CD4-positive, CD25-positive, alpha-beta regulatory T cell (primary cell): ENCODE data around the gene CFAP97D1. TPM values are rescaled to one million over a fixed set of nuclear protein-coding genes. Genes with fewer than 3 reads are reported as not detected.

Experiments used
- ATAC-seq, 2 donors: fragments of 150-1000 bp; cut with Tn5 transposase; one replicate each; pipeline ENCODE4 v1.10.0; 2021; ENCODE audit warnings: low read depth in 2 of 2, moderate number of reproducible peaks in 2 of 2, moderate library complexity in 1 of 2
- DNase-seq, 3 donors: peaks; one replicate each; pipeline versions ENCODE4 v3.0.0 to v3.0.0-alpha.2; 2012 to 2022; ENCODE audit warnings: mixed read lengths in 1 of 3
- H3K27ac ChIP-seq: one replicate; pipeline ENCODE4 v1.7.0; 2013; ENCODE audit warnings: mild to moderate bottlenecking, low read length; ENCODE audit not compliant: insufficient read depth, poor library complexity, severe bottlenecking
- H3K27me3 ChIP-seq: one replicate; pipeline ENCODE4 v1.7.0; 2013; ENCODE audit warnings: low read length; ENCODE audit not compliant: control insufficient read depth, insufficient read depth
- H3K36me3 ChIP-seq: one replicate; pipeline ENCODE4 v1.7.0; 2013; ENCODE audit warnings: mild to moderate bottlenecking, low read length, moderate library complexity; ENCODE audit not compliant: control insufficient read depth, insufficient read depth
- H3K4me1 ChIP-seq: 2 replicates; pipeline ENCODE4 v1.7.0; 2013; ENCODE audit warnings: mild to moderate bottlenecking, low read length; ENCODE audit not compliant: insufficient read depth, control insufficient read depth, poor library complexity, severe bottlenecking
- H3K4me3 ChIP-seq: one replicate; pipeline ENCODE4 v1.7.0; 2013; ENCODE audit warnings: low read depth, mild to moderate bottlenecking, low read length, moderate library complexity
- H3K9me3 ChIP-seq, 2 experiments: 1 replicate in 1 of 2; 2 replicates in 1 of 2; pipeline ENCODE4 v1.7.0; 2013; ENCODE audit warnings: low read length in 2 of 2, mild to moderate bottlenecking in 1 of 2, moderate library complexity in 1 of 2; ENCODE audit not compliant: control insufficient read depth in 2 of 2
- H3K27ac Mint-ChIP-seq, 3 donors: one replicate each; pipeline ENCODE4 v1.8.0; 2020 to 2022; ENCODE audit warnings: mild to moderate bottlenecking in 3 of 3, mixed read lengths in 3 of 3, moderate library complexity in 2 of 3
- H3K27me3 Mint-ChIP-seq: one replicate; pipeline ENCODE4 v1.8.0; 2022; ENCODE audit warnings: mild to moderate bottlenecking, mixed read lengths
- H3K36me3 Mint-ChIP-seq: one replicate; pipeline ENCODE4 v1.8.0; 2020; ENCODE audit warnings: mixed read lengths
- H3K4me1 Mint-ChIP-seq, 4 donors: one replicate each; pipeline ENCODE4 v1.8.0; 2020 to 2022; ENCODE audit warnings: mixed read lengths in 4 of 4, mild to moderate bottlenecking in 1 of 4
- H3K4me3 Mint-ChIP-seq, 4 donors: one replicate each; pipeline ENCODE4 v1.8.0; 2020 to 2022; ENCODE audit warnings: mild to moderate bottlenecking in 4 of 4, mixed read lengths in 4 of 4, moderate library complexity in 3 of 4
- H3K9me3 Mint-ChIP-seq, 7 donors: one replicate each; pipeline ENCODE4 v1.8.0; 2020 to 2022; ENCODE audit warnings: mixed read lengths in 7 of 7, mild to moderate bottlenecking in 3 of 7, moderate library complexity in 2 of 7
- polyA plus RNA-seq, 4 donors: library from polyadenylated mRNA; unstranded; fragments of 300-500 nt; fragmentation: Illumina TruSeq; gene quantifications; one replicate each; pipeline ENCODE4 v1.2.3, GENCODE V29; 2021
- total RNA-seq: library from RNA; stranded (reverse); gene quantifications from one replicate; pipeline ENCODE4 v1.2.3, GENCODE V29; 2022

Gene CFAP97D1
- total and polyA plus RNA-seq, 5 donors from 2014 or later = not detected

DNA sequence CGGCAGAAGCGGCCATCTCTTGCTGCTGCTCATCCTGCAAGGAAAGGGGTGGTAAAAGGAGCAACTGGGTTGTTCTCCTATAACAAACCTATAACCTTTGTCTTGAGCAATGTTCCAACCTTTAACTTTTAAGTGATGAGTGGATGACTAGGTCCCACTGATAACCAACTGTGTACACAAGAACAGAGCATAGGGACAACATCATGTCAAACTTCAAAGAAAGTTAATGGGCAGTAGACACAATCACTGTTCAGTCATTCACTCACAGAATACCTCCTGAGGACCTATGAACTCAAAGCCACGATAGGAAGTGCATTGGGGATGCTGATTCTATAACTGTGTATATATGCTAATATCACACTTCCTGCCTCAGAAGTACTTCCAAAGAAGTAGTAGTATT is 21.6 kb downstream of the CFAP97D1 start:
- Mint-ChIP-seq H3K36me3 (no peaks in the 10 kb centered on the region), H3K4me3 (no peak overlapping the region), H3K4me1 (no peaks in the 10 kb centered on the region), H3K9me3 (peaks cover 0 to 2% (median 0%) of the 10 kb centered on the region in 7 donors), H3K27me3 (peaks cover 43% of the 10 kb centered on the region), H3K27ac (no peak overlapping the region)
- no peaks in the 10 kb centered on the region for H3K36me3 ChIP-seq
- H3K27ac ChIP-seq = no peak overlapping the region
- H3K9me3 ChIP-seq = no peaks in the 10 kb centered on the region
- DNase-seq = peak in 1 of 3 donors; percentile 5
- H3K4me3 ChIP-seq = no peak overlapping the region
- H3K27me3 ChIP-seq = peaks cover 17% of the 10 kb centered on the region
- no peaks in the 10 kb centered on the region for H3K4me1 ChIP-seq
- no peak for ATAC-seq

DNA sequence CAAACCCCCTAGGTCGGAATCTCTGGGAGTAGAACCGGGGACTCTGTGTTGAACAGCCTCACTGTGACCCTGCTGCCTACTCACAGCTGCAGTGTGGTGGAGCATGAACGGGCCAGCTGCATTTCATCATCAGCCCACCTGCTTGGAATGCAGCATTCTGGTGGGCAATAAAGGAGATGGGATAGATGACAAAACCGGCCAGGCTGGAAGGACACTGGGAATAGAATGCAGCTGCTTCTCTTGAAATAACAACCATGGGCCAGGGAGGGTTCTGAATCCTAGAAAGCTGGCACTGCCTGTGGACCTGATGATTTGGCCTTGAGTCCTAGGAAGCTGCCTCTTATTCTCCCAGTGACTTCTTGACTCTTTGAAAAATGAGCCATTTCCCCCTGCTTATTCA is 23.5 kb downstream of the CFAP97D1 start:
- Histone ChIP-seq H3K4me1 (no peaks in the 10 kb centered on the region), H3K27ac (no peak overlapping the region), H3K4me3 (no peak overlapping the region), H3K9me3 (no peaks in the 10 kb centered on the region), H3K27me3 (peaks cover 18% of the 10 kb centered on the region), H3K36me3 (no peaks in the 10 kb centered on the region)
- Mint-ChIP-seq H3K4me3 (no peak overlapping the region), H3K27ac (no peak overlapping the region), H3K27me3 (peaks cover 41% of the 10 kb centered on the region), H3K36me3 (no peaks in the 10 kb centered on the region), H3K4me1 (no peaks in the 10 kb centered on the region), H3K9me3 (no peaks in the 10 kb centered on the region)
- DNase-seq (no peak), ATAC-seq (no peak)

DNA sequence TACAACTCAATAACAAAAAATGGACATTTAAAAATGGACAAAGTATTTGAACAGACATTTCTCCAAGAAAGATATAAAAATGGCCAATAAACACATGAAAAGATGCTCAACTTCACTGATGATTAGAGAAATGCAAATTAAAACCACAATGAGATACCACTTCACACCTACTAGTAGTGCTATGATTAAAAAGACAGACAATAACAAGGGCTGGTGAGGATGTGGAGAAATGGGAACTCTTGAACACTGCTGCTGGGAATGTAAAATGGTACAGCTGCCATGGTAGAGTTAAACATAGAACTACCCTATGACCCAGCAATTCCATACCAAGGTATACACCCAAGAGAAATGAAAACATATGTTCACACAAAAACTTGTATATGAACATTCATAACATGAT is 24.9 kb downstream of the CFAP97D1 start:
- no peaks in the 10 kb centered on the region for H3K9me3 ChIP-seq
- H3K27ac ChIP-seq = no peak overlapping the region
- H3K27me3 ChIP-seq = peaks cover 18% of the 10 kb centered on the region
- no peak for ATAC-seq
- Mint-ChIP-seq H3K9me3 (no peaks in the 10 kb centered on the region), H3K27ac (no peak overlapping the region), H3K36me3 (no peaks in the 10 kb centered on the region), H3K27me3 (peaks cover 37% of the 10 kb centered on the region), H3K4me1 (no peaks in the 10 kb centered on the region), H3K4me3 (no peak overlapping the region)
- no peak overlapping the region for H3K4me3 ChIP-seq
- no peak for DNase-seq
- no peaks in the 10 kb centered on the region for H3K36me3 ChIP-seq
- H3K4me1 ChIP-seq = no peaks in the 10 kb centered on the region

DNA sequence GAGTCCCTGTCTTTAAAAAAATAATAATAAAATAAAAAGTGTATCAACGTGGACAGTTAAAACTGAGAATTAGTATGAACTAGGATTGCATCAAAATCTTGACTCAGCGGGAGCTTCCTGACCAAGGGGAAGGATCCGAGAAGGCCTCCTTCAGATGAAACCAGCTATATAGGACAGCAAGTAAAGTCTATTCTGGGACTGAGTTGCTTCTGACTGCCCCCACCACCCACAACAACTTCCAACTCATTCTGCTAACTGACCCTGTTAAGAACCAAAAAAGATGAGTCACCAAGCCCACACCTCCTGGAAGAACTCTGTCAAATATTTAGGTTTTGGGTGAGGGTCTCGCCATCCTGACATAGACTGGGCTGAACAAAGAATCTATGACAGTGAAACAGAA is 27.8 kb downstream of the CFAP97D1 start:
- H3K36me3 Mint-ChIP-seq = no peaks in the 10 kb centered on the region
- DNase-seq = no peak
- ATAC-seq = no peak

DNA sequence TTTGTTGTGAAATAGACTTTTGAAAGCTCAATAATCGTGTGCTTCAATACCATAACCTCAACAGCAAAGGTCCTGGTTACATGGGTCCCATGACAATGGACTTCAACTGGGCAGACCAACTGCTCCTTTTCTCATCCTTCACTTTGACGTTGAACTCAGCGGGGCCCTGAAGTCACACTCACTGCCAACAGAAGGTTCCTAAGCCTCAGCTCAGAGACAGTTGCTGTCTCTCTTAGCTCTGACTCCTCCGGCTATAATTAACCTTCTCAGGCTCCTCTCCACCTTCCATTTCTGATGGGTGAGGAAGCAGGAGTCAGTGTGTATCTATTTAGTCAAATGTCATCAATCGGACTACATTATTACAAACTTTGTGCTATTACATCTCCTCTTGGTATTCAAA is 28.9 kb downstream of the CFAP97D1 start:
- Histone ChIP-seq H3K4me3 (no peak overlapping the region), H3K27ac (no peak overlapping the region), H3K27me3 (peaks cover 12% of the 10 kb centered on the region), H3K9me3 (no peaks in the 10 kb centered on the region), H3K36me3 (no peaks in the 10 kb centered on the region), H3K4me1 (no peaks in the 10 kb centered on the region)
- Mint-ChIP-seq H3K4me1 (no peaks in the 10 kb centered on the region), H3K9me3 (no peaks in the 10 kb centered on the region), H3K4me3 (no peak overlapping the region), H3K27ac (no peak overlapping the region), H3K36me3 (no peaks in the 10 kb centered on the region), H3K27me3 (peaks cover 33% of the 10 kb centered on the region)
- DNase-seq (no peak), ATAC-seq (no peak)

More for the DNA sequence above, 27.8 kb downstream of the CFAP97D1 start:
- Histone ChIP-seq H3K27ac (no peak overlapping the region), H3K9me3 (no peaks in the 10 kb centered on the region), H3K4me3 (no peak overlapping the region), H3K27me3 (peaks cover 12% of the 10 kb centered on the region), H3K36me3 (no peaks in the 10 kb centered on the region), H3K4me1 (no peaks in the 10 kb centered on the region)
- no peaks in the 10 kb centered on the region for H3K4me1 Mint-ChIP-seq
- no peak overlapping the region for H3K27ac Mint-ChIP-seq
- no peak overlapping the region for H3K4me3 Mint-ChIP-seq
- no peaks in the 10 kb centered on the region for H3K9me3 Mint-ChIP-seq
- peaks cover 38% of the 10 kb centered on the region for H3K27me3 Mint-ChIP-seq

DNA sequence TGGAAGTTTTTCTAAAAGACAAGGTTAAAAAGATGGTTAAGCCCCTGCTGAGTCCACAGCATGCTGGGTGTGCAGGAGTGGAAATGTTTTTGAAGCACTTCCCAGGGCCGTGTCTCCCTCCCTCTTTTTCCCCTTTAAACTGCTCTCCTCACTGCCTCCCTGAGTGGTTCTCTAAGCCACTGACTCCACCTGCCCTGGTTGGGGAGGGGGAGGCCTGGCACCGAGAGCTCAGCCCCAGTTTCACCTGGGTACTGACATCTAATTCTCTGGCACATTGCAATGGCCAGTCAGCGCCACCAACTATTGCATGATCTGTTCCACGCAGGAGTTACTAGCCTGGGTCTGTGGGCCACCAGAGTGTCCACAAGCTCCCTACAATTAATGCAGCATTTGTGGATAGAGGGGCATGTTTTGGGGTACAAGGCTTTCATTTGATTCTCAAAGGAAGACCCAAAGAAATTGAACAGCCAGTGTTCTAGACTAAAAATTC is 30.0 kb downstream of the CFAP97D1 start:
- no peak for DNase-seq
- no peaks in the 10 kb centered on the region for H3K36me3 ChIP-seq
- Mint-ChIP-seq H3K9me3 (no peaks in the 10 kb centered on the region), H3K27ac (no peak overlapping the region), H3K4me1 (no peaks in the 10 kb centered on the region), H3K27me3 (peaks cover 36% of the 10 kb centered on the region), H3K4me3 (no peak overlapping the region), H3K36me3 (no peaks in the 10 kb centered on the region)
- H3K4me1 ChIP-seq = no peaks in the 10 kb centered on the region
- no peak overlapping the region for H3K27ac ChIP-seq
- no peak overlapping the region for H3K4me3 ChIP-seq
- peaks cover 8% of the 10 kb centered on the region for H3K27me3 ChIP-seq
- ATAC-seq = no peak
- no peaks in the 10 kb centered on the region for H3K9me3 ChIP-seq

DNA sequence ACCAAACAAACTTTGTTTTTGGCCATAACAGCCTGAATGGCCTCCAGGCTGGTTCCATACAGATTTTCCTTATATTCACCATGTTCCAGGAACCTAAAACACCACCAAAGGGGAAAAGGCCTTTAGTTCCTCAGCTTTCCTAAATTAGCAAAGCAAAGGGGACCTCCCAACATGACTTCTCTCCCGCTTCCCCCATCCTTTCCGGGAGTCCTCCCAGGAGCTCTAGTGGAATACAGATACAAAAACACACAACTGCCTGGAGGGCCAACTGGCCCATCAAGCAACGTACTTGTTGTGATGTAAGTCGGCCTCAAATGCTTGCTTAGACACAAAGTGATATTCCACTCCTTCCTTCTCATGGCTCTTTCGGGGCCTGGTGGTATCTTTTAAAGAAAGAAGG is 30.6 kb downstream of the CFAP97D1 start:
- H3K9me3 ChIP-seq = no peaks in the 10 kb centered on the region
- no peak overlapping the region for H3K4me3 ChIP-seq
- H3K36me3 ChIP-seq = no peaks in the 10 kb centered on the region
- Mint-ChIP-seq H3K4me3 (no peak overlapping the region), H3K4me1 (no peaks in the 10 kb centered on the region), H3K27ac (peak overlapping the region in 1 of 3 donors; percentile 4), H3K9me3 (no peaks in the 10 kb centered on the region), H3K27me3 (peaks cover 30% of the 10 kb centered on the region), H3K36me3 (no peaks in the 10 kb centered on the region)
- H3K27me3 ChIP-seq = peaks cover 6% of the 10 kb centered on the region
- no peaks in the 10 kb centered on the region for H3K4me1 ChIP-seq
- no peak overlapping the region for H3K27ac ChIP-seq
- no peak for ATAC-seq
- no peak for DNase-seq

DNA sequence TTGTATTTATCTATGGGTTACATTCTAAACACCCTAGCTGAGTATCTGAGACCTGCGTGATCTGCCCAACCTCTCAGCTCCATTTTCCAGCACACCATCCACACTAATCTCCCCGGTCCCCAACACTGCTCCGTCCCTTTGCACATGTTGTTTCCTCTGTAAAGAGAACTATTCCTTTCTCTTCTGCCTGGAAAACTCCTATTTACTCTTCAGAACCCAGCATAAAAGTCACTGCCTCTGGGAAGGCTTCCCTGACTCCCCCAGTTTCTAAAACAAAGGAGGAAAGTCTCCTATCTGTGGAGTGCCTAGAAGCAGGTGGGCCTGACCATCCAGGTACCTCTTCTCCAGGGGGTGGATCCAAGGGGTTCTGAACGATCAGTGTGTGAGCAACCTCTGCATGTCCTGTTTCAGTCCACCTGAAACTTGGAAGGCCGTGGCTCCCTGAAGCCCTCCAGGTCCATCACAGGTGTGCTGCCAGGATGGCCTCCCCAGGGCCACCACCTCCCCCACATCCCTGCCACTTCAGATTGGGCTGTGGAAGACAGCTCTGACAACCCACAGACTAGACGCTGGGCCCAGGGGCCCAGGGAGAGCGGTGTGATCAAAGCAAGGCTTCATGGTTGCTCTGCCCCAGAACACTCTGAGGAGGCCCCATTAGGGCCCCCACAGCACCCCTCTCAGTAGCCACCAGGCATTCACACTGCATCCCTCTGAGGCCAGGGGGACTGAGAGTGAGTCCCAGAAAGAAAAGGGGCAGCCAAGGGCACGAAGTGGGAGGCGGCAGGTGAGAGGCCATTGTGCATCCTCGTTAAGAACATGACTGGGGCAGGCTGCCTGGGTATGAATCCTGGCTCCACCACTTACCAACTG is 32.4 kb downstream of the CFAP97D1 start:
- ATAC-seq = no peak
- peaks cover 6% of the 10 kb centered on the region for H3K27me3 ChIP-seq
- Mint-ChIP-seq H3K36me3 (no peaks in the 10 kb centered on the region), H3K4me1 (no peaks in the 10 kb centered on the region), H3K27ac (no peak overlapping the region), H3K9me3 (no peaks in the 10 kb centered on the region), H3K27me3 (peaks cover 21% of the 10 kb centered on the region), H3K4me3 (no peak overlapping the region)
- no peaks in the 10 kb centered on the region for H3K36me3 ChIP-seq
- H3K9me3 ChIP-seq = no peaks in the 10 kb centered on the region
- H3K4me3 ChIP-seq = no peak overlapping the region
- H3K4me1 ChIP-seq = no peaks in the 10 kb centered on the region
- DNase-seq = no peak
- no peak overlapping the region for H3K27ac ChIP-seq
